K562 (cell line): Measurements from ENCODE around the gene RBM12. TPM values are rescaled to one million over a fixed set of nuclear protein-coding genes. Genes with fewer than 3 reads are reported as not detected.

Experiments
- ATAC-seq: fragments of 200-7000 bp; cut with Tn5 transposase; 3 replicates; pipeline ENCODE4 v1.9.1; 2020; ENCODE audit warnings: moderate library complexity
- BruUV-seq: library from RNA; stranded (reverse); fragments of 400-500 nt; replicated peaks from 2 replicates; lab custom pipeline; 2021; lab: Mats Ljungman, UMichigan
- CTCF ChIA-PET: fragments of 300-600 bp; formaldehyde crosslinking; extraction: SDS; loops from one replicate; lab custom pipeline; 2021; ENCODE audit warnings: low intra/inter-chr PET ratio; lab: Yijun Ruan, JAX
- POLR2A ChIA-PET: fragments of 300-600, 350-650 bp; sonication (Branson Sonifier 250); formaldehyde crosslinking; extraction: SDS; loops from one replicate; lab custom pipeline; 2021; ENCODE audit warnings: antibody characterized with exemption, inconsistent platforms; lab: Yijun Ruan, JAX
- DNase-seq, 4 experiments: peaks; one replicate each; pipeline versions ENCODE4 v3.0.0 to v3.0.0-alpha.2; 2011 to 2018; ENCODE audit warnings: low spot score in 3 of 4, mixed read lengths in 3 of 4; ENCODE audit errors: extremely low read depth in 1 of 4
- FAIRE-seq: peaks from 2 replicates; lab custom pipeline; 2011; peaks lifted over from hg19 to GRCh38; lab: Jason Lieb, UNC
- H2AFZ ChIP-seq: 2 replicates; pipeline ENCODE4 v1.6.0; 2011; ENCODE audit warnings: low read depth, low read length, control low read depth, inconsistent platforms
- H3K27ac ChIP-seq: fragments of 200-600 bp; 3 replicates; pipeline ENCODE4 v1.8.0; 2011; ENCODE audit warnings: low read depth, mild to moderate bottlenecking, control low read depth, inconsistent platforms, low read length, moderate library complexity, mixed read lengths; ENCODE audit errors: extremely low read depth
- H3K27me3 ChIP-seq, 2 experiments: fragments of 300-600 bp in 1 of 2; 2 replicates in 1 of 2; 3 replicates in 1 of 2; pipeline versions ENCODE4 v1.6.0 to v1.8.0; 2011; ENCODE audit warnings: inconsistent platforms in 2 of 2, low read length in 2 of 2, mild to moderate bottlenecking in 1 of 2, mixed read lengths in 1 of 2, moderate library complexity in 1 of 2; ENCODE audit not compliant: control insufficient read depth in 2 of 2, insufficient read depth in 2 of 2
- H3K36me3 ChIP-seq: fragments of 300-600 bp; 3 replicates; pipeline ENCODE4 v1.8.0; 2011; ENCODE audit warnings: mild to moderate bottlenecking, low read length, inconsistent platforms; ENCODE audit not compliant: control insufficient read depth, insufficient read depth
- H3K4me1 ChIP-seq, 2 experiments: fragments of 200-600 bp in 1 of 2; replicated peaks in 1 of 2; 2 replicates in 1 of 2; 3 replicates in 1 of 2; pipeline versions ENCODE4 v1.5.1 to v1.8.0; 2011; ENCODE audit warnings: inconsistent platforms in 2 of 2, low read length in 2 of 2, mild to moderate bottlenecking in 1 of 2, mixed read lengths in 1 of 2, moderate library complexity in 1 of 2; ENCODE audit not compliant: control insufficient read depth in 2 of 2, insufficient read depth in 2 of 2
- H3K4me2 ChIP-seq: 2 replicates; pipeline ENCODE4 v1.6.1; 2011; ENCODE audit warnings: low read length, control low read depth, inconsistent platforms, mixed read lengths; ENCODE audit not compliant: insufficient read depth
- H3K4me3 ChIP-seq: fragments of 200-600 bp; sonication (generic), shearing (Covaris generic); 2 replicates; pipeline ENCODE4 v1.5.1; 2016; ENCODE audit warnings: control low read depth, inconsistent platforms
- H3K79me2 ChIP-seq: fragments of 200-600 bp; 3 replicates; pipeline ENCODE4 v1.8.0; 2011; ENCODE audit warnings: low read length, inconsistent platforms; ENCODE audit not compliant: control insufficient read depth, insufficient read depth
- H3K9ac ChIP-seq, 2 experiments: 2 replicates each; pipeline versions ENCODE4 v1.6.0 to v1.6.1; 2011; ENCODE audit warnings: low read depth in 2 of 2, low read length in 2 of 2, control low read depth in 1 of 2, inconsistent platforms in 1 of 2, mild to moderate bottlenecking in 1 of 2, mixed read lengths in 1 of 2; ENCODE audit not compliant: insufficient read depth in 1 of 2
- H3K9me1 ChIP-seq: one replicate; pipeline ENCODE4 v1.6.0; 2011; ENCODE audit warnings: inconsistent platforms, mild to moderate bottlenecking, low read length, moderate library complexity; ENCODE audit not compliant: control insufficient read depth, insufficient read depth
- H3K9me3 ChIP-seq: replicated peaks from 2 replicates; pipeline ENCODE4 v1.5.1; 2011; ENCODE audit warnings: low read depth, low read length, inconsistent platforms; ENCODE audit not compliant: control insufficient read depth, insufficient read depth
- H4K20me1 ChIP-seq: replicated peaks from 2 replicates; pipeline ENCODE4 v1.6.1; 2011; ENCODE audit warnings: low read length, inconsistent platforms, mixed read lengths; ENCODE audit not compliant: control insufficient read depth, insufficient read depth
- ETV5 ChIP-seq: sonication (generic); formaldehyde crosslinking; IDR thresholded peaks from 2 replicates; pipeline ENCODE4 v1.4.0; 2020; ENCODE audit warnings: low read depth, mild to moderate bottlenecking, missing genetic modification reagents
- GMEB1 ChIP-seq: fragments of 250-450 bp; sonication (Bioruptor Pico); IDR thresholded peaks from 2 replicates; pipeline ENCODE4 v1.4.0; 2020; ENCODE audit warnings: mild to moderate bottlenecking
- MITF ChIP-seq: IDR thresholded peaks from 2 replicates; pipeline ENCODE4 v1.6.1; 2014; ENCODE audit warnings: antibody characterized with exemption
- ZBTB40 ChIP-seq, 2 experiments: fragments of 450-650 bp in 1 of 2; sonication (generic) in 1 of 2; formaldehyde crosslinking in 1 of 2; IDR thresholded peaks; 2 replicates each; pipeline versions ENCODE4 v1.7.1 to v1.9.0; 2016 to 2022; ENCODE audit warnings: inconsistent platforms in 1 of 2, mild to moderate bottlenecking in 1 of 2, missing genetic modification reagents in 1 of 2
- WGBS: fragments of 100-300 bp; shearing (Covaris generic); methylation state at CpG from one replicate; pipeline ENCODE4 v1.1.6; 2016; ENCODE audit warnings: low coverage, mixed read lengths; ENCODE audit not compliant: insufficient coverage; ENCODE audit errors: missing lambda C conversion rate; 5-methylcytosine and 5-hydroxymethylcytosine counted together
- in situ Hi-C: fragments of 300-500 bp; cut with MboI; formaldehyde crosslinking; loops from 4 replicates; pipeline ENCODE4 v1.15.0; 2018; ENCODE audit warnings: inconsistent platforms, mixed read lengths
- intact Hi-C: fragments of 100-400 bp; cut with micrococcal nuclease; formaldehyde crosslinking; loops from 2 replicates; pipeline ENCODE4 v1.14.2; 2022
- polyA plus RNA-seq, 8 experiments: library from polyadenylated mRNA; depleted of rRNA in 4 of 8; stranded (reverse) in 5 of 8; unstranded in 3 of 8; fragments of >200 nt; fragmentation: Nextera tagmentation in 2 of 8; fragmentation: Illumina TruSeq in 1 of 8; extraction: Ambion mirVana in 2 of 8; extraction: Trizol in 1 of 8; gene quantifications; 2 replicates each; pipeline versions ENCODE4 v1.2.1 to v1.2.3, GENCODE V29; 2011 to 2014; ENCODE audit warnings: inconsistent platforms in 1 of 8, missing spikeins in 1 of 8
- total RNA-seq, 7 experiments: library from RNA; depleted of rRNA in 6 of 7; stranded (reverse); fragments of >200 nt in 6 of 7; fragmentation: Illumina TruSeq in 2 of 7; extraction: Trizol in 2 of 7; gene quantifications; 2 replicates each; pipeline versions ENCODE4 v1.2.1 to v1.2.3, GENCODE V29; 2011 to 2021; ENCODE audit warnings: low replicate concordance in 1 of 7

The RBM12 gene
- total and polyA plus RNA-seq, 9 of the 15 experiments (the other 6 are each of a cell fraction or from before 2014, with no cell fraction given), result 5.0 to 162 (median 73.3) TPM

- TF ChIP-seq MITF (no peak), ETV5 (CRISPR knock-in tag) (no peak)
These were observed 35.1 kb downstream of the RBM12 start (continued) for GRCh38 chr20:35629427-35630145.

GRCh38 chr20:35627121-35627520 is 37.6 kb downstream of the RBM12 start:
- ChIA-PET POLR2A (interaction anchor here (0.6 kb wide), 2 partner anchors 72 to 877 kb away, joined by 3 read pairs; no protein-coding TSS in a partner anchor), CTCF (no interaction called here)
- Histone ChIP-seq H4K20me1 (no peaks in the 10 kb centered on the region), H3K4me1 (no peaks in the 10 kb centered on the region), H3K27me3 (no peaks in the 10 kb centered on the region), H3K27ac (no peak overlapping the region), H3K9me3 (no peaks in the 10 kb centered on the region), H2AFZ (no peak overlapping the region), H3K9ac (no peak overlapping the region), H3K36me3 (peaks cover 60% of the 10 kb centered on the region; the same call in 2 of the 3 replicates), H3K4me3 (no peak overlapping the region), H3K9me1 (no peaks in the 10 kb centered on the region), H3K79me2 (no peaks in the 10 kb centered on the region), H3K4me2 (no peak overlapping the region)
- FAIRE-seq (no peak), DNase-seq (no peak), ATAC-seq (no peak)
- BruUV-seq, result no TSS peak
- 90% methylated on average over 8 of the region's 8 CpGs for WGBS
- in situ Hi-C loops (no loop called here), intact Hi-C loops (no loop called here)
- TF ChIP-seq ZBTB40 (IDR thresholded peaks at IDR 0.05) (no peak), ZBTB40 (CRISPR knock-in tag; IDR thresholded peaks at IDR 0.05) (no peak), GMEB1 (CRISPR knock-in tag) (no peak)
